Transverse colon (tissue), 4 donors: ENCODE data around the gene PMEPA1. TPM values are rescaled to one million over a fixed set of nuclear protein-coding genes. Genes with fewer than 3 reads are reported as not detected.

Experiments
- DNase-seq: peaks from one replicate; pipeline ENCODE4 v3.0.0-alpha.2; 2019
- H3K27ac ChIP-seq, 4 donors: fragments of 200-600 bp; sonication (generic); 2 replicates each; pipeline ENCODE4 v1.5.1; 2016 to 2018; ENCODE audit warnings: inconsistent platforms in 4 of 4
- H3K27me3 ChIP-seq: fragments of 200-600 bp; sonication (generic); 2 replicates; pipeline ENCODE4 v1.5.1; 2017; ENCODE audit warnings: inconsistent platforms
- H3K36me3 ChIP-seq, 4 donors: fragments of 200-600 bp; sonication (generic); 2 replicates each; pipeline ENCODE4 v1.5.1; 2017 to 2019; ENCODE audit warnings: inconsistent platforms in 4 of 4
- H3K4me1 ChIP-seq, 4 donors: fragments of 200-600 bp; sonication (generic); 2 replicates each; pipeline ENCODE4 v1.5.1; 2017 to 2020; ENCODE audit warnings: inconsistent platforms in 4 of 4
- H3K4me3 ChIP-seq, 4 donors: fragments of 200-600 bp; sonication (generic); 1 replicate in 1 of 4; 2 replicates in 3 of 4; pipeline versions ENCODE4 v1.5.1 to v1.6.1; 2017 to 2019; ENCODE audit warnings: inconsistent platforms in 4 of 4
- H3K9me3 ChIP-seq, 2 donors: fragments of 200-600 bp; sonication (generic); 2 replicates each; pipeline ENCODE4 v1.5.1; 2017 to 2019; ENCODE audit warnings: inconsistent platforms in 2 of 2
- EP300 ChIP-seq: sonication (generic); formaldehyde crosslinking; IDR thresholded peaks from one replicate; pipeline ENCODE4 v1.6.1; 2017; ENCODE audit warnings: antibody characterized with exemption, low read depth
- POLR2A ChIP-seq: fragments of 450-650 bp; IDR thresholded peaks from one replicate; pipeline ENCODE4 v1.6.1; 2016; ENCODE audit warnings: antibody characterized with exemption, mild to moderate bottlenecking, moderate library complexity
- POLR2AphosphoS5 ChIP-seq, 3 donors: sonication (generic); formaldehyde crosslinking; IDR thresholded peaks; one replicate each; pipeline ENCODE4 v1.6.1; 2016; ENCODE audit warnings: antibody characterized with exemption in 3 of 3
- WGBS, 2 donors: methylation state at CpG; one replicate each; pipeline ENCODE4 v1.1.5; 2018; ENCODE audit warnings: low coverage in 1 of 2; 5-methylcytosine and 5-hydroxymethylcytosine counted together
- in situ Hi-C, 4 donors: fragments of 200-750 bp; cut with MboI; loops; one replicate each; pipeline versions ENCODE4 v1.15.0 to v1.15.1; 2017; ENCODE audit warnings: low sequenced_read_pairs in 3 of 4, low pct_ligation_motif_present in 1 of 4, low pct_unique_long_range_greater_than_20kb in 1 of 4
- intact Hi-C: fragments of 100-400 bp; cut with DNase I; formaldehyde crosslinking; loops from one replicate; pipeline ENCODE4 v1.15.1; 2023; ENCODE audit warnings: low total_unique reads
- total RNA-seq, 4 donors: library from RNA; depleted of rRNA; stranded (reverse); fragments of >200 nt; gene quantifications; one replicate each; pipeline ENCODE4 v1.1.0, GENCODE V29; 2016
- TF ChIP-seq, protein P1 (sequence below), 5 experiments: fragments of 200-600 bp in 3 of 5; fragments of 450-650 bp in 2 of 5; sonication (generic) in 3 of 5; IDR thresholded peaks; 1 replicate in 2 of 5; 2 replicates in 3 of 5; pipeline ENCODE4 v1.5.1; 2016 to 2017; ENCODE audit warnings: antibody characterized with exemption in 5 of 5, inconsistent platforms in 3 of 5, mild to moderate bottlenecking in 2 of 5, moderate library complexity in 1 of 5

The PMEPA1 gene
- total RNA-seq, 4 donors from 2014 or later = 6.4 to 10.8 (median 8.4) TPM

DNA sequence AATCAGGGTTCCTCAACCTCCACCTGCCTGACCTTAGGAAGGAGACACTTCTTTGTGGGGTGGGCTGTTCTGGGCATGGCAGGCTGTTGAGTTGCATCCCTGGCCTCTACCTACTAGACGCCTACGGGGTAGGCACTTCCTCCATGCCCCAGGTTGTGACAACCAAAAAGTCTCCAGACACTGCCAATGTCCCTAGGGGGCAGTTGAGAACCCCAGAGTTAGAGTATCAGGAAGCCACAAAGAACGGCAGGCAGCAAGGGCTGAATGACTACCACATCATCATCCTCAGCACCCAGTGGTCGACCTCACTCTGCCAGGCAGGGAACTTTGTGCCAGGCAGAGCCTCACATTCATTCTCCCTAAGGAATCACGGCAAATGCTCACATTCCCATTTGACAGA lies 21.5 kb downstream of the PMEPA1 start:
- Histone ChIP-seq H3K27me3 (no peaks in the 10 kb centered on the region), H3K36me3 (no peaks in the 10 kb centered on the region), H3K4me3 (no peak overlapping the region), H3K4me1 (peaks cover 12 to 48% (median 27%) of the 10 kb centered on the region in 4 donors), H3K9me3 (no peaks in the 10 kb centered on the region), H3K27ac (no peak overlapping the region)
- WGBS, 2 donors = 78% methylated on average over 3 of the region's 5 CpGs; no CpG with 5 or more reads in 1 of the 2 donors
- intact Hi-C loops (no loop called here), in situ Hi-C loops (no loop called here)
- TF ChIP-seq POLR2AphosphoS5 (IDR thresholded peaks at IDR 0.05) (no peak), EP300 (no peak), POLR2A (no peak)
- TF ChIP-seq, protein P1, sequence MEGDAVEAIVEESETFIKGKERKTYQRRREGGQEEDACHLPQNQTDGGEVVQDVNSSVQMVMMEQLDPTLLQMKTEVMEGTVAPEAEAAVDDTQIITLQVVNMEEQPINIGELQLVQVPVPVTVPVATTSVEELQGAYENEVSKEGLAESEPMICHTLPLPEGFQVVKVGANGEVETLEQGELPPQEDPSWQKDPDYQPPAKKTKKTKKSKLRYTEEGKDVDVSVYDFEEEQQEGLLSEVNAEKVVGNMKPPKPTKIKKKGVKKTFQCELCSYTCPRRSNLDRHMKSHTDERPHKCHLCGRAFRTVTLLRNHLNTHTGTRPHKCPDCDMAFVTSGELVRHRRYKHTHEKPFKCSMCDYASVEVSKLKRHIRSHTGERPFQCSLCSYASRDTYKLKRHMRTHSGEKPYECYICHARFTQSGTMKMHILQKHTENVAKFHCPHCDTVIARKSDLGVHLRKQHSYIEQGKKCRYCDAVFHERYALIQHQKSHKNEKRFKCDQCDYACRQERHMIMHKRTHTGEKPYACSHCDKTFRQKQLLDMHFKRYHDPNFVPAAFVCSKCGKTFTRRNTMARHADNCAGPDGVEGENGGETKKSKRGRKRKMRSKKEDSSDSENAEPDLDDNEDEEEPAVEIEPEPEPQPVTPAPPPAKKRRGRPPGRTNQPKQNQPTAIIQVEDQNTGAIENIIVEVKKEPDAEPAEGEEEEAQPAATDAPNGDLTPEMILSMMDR (IDR thresholded peaks at IDR 0.05) = no peak
- no peak for DNase-seq

DNA sequence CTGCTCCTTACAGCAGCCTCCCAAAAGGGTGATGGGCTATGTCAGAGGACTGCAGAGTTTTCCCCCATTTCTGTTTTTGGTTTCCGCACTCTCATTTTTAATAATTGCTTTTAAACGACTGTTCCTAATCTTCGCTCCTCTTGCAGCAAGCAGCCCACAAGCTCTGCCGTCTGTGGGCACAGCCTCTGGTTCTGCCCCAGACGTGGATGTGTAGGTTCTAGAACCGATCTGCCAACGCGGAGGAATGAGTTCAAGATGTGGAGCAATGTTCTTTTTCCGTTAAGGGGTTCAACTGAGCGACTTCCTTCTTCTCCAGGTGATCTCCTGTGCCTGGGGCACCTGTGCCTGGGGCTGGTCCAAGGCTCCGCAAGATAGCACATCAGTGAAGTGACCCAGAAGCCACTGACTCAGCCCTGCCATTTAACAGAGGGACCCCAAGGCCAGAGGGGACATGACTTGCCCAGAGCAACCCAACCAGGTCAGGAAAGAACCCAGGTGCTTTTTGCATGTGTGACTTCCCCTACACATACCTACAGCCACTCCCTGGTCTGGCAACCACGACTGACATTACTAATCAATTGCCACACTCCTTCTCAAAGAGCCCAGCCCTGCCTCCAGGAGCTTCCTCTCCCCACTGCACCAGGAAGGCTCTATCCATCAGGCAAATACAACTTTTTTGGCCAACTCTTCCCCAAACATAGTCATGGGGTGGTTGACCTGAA lies 22.7 kb downstream of the PMEPA1 start:
- TF ChIP-seq, protein P1 (IDR thresholded peaks at IDR 0.05) = no peak
- TF ChIP-seq POLR2A (no peak), POLR2AphosphoS5 (IDR thresholded peaks at IDR 0.05) (no peak), EP300 (no peak)
- in situ Hi-C loops (no loop called here), intact Hi-C loops (no loop called here)
- Histone ChIP-seq H3K9me3 (no peaks in the 10 kb centered on the region), H3K4me3 (no peak overlapping the region), H3K27me3 (no peaks in the 10 kb centered on the region), H3K27ac (no peak overlapping the region), H3K36me3 (no peaks in the 10 kb centered on the region), H3K4me1 (peaks cover 6 to 36% (median 18%) of the 10 kb centered on the region in 4 donors)
- 83% methylated on average over 12 of the region's 12 CpGs; no CpG with 5 or more reads in 1 of the 2 donors for WGBS, 2 donors
- DNase-seq = no peak

DNA sequence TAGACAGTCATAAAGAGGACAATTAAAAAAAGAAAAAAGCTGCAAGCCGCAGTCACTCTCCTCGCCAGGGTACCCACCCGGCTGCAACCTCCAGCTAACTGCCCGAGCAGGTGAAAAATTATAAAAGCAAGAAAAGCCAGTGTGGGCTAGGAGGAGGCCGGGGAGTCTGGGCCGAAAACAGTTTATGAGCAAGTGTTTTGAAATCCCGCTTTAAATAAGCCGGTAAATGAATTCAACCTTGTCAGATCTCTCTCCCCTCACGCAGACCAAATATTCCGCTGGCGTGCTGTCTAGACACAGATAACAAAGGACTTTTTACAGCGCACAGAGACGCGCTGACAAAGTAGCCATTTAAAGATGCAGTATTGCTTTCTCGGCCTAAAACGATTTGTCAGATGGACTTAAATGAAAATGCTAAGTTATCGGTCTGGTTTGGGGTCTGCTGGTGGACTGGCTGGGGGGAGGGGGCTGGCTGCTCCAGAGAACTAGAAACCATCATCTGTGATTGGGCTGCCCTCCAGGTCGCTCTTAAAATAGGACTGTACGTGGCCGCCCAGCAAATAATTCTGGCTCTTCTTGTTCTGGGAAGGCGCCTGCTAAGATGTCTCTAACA lies 24.6 kb downstream of the PMEPA1 start:
- intact Hi-C loops = no loop called here
- no peaks in the 10 kb centered on the region for H3K9me3 ChIP-seq
- 41 to 73% methylated on average over 4 to 21 of the region's 21 CpGs for WGBS, 2 donors
- peak overlapping the region in 3 of 4 donors; percentile 0 to 20 (median 18) for H3K27ac ChIP-seq
- no peak for DNase-seq
- no peaks in the 10 kb centered on the region for H3K36me3 ChIP-seq
- in situ Hi-C loops = no loop called here
- no peaks in the 10 kb centered on the region for H3K27me3 ChIP-seq
- H3K4me3 ChIP-seq = no peak overlapping the region
- peaks cover 5 to 36% (median 23%) of the 10 kb centered on the region in 4 donors for H3K4me1 ChIP-seq
- no peak for TF ChIP-seq POLR2AphosphoS5 (IDR thresholded peaks at IDR 0.05)
- TF ChIP-seq POLR2A = no peak
- no peak for TF ChIP-seq EP300
- TF ChIP-seq, protein P1 (IDR thresholded peaks at IDR 0.05) = no peak

DNA sequence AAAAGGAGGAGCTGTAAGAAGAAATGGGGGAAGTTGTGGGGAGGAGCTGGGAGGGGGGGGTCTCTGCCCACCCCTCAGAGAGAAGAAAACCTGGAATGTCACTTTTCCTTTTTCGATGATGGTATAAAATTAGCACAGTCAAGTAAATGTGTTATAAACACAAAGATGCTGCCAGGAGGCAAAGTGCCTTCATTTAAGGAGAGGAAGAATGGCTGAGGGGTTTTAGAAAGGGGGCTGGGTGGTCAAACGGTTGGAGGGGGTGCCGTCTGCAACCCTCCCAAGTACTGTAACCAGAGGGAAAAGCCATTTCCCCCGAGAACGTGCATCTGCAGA lies 25.0 kb downstream of the PMEPA1 start:
- peaks cover 5 to 41% (median 23%) of the 10 kb centered on the region in 4 donors for H3K4me1 ChIP-seq
- intact Hi-C loops = no loop called here
- DNase-seq = no peak

More for the DNA sequence above, 25.0 kb downstream of the PMEPA1 start:
- H3K36me3 ChIP-seq = no peaks in the 10 kb centered on the region
- WGBS, 2 donors = 19 to 44% methylated on average over 5 of the region's 5 CpGs
- no peak overlapping the region for H3K4me3 ChIP-seq
- H3K27me3 ChIP-seq = no peaks in the 10 kb centered on the region
- no peaks in the 10 kb centered on the region for H3K9me3 ChIP-seq
- peak overlapping the region in 3 of 4 donors; percentile 0 to 20 (median 18) for H3K27ac ChIP-seq
- in situ Hi-C loops = no loop called here
- TF ChIP-seq POLR2A = no peak
- TF ChIP-seq POLR2AphosphoS5 (IDR thresholded peaks at IDR 0.05) = no peak
